ENCODE data around the gene GATA3. TPM values are rescaled to one million over a fixed set of nuclear protein-coding genes. Genes with fewer than 3 reads are reported as not detected.

Gene GATA3
- total and polyA plus RNA-seq, 5 donors = 0.76 to 1.7 (median 1.0) TPM

DNA sequence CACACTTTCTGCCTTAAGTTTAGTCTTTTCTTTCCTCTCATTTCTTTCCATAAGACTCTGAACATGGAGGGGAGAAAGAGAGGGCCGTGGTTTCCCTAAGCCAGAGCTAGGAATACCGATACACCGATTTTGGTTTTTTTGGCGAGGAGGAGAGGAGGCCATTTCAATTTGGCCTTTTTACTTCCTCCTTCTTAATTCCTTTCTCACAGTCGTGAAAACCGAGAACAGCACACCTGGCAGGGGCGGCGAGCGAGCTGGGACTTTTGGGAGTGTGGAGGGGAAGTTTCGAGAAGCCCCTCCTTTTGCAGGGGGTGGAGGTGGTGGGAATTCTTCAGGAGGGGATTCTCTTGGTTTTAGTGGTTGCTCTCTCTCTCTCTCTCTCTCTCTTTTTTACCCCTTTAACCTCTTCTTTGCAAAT lies 6.2 kb downstream of the GATA3 start:
- no peak overlapping the region for H3K4me3 ChIP-seq (ENCODE audit: low read length)
- 65% methylated on average over 10 of the region's 10 CpGs for WGBS
- H3K4me1 ChIP-seq (ENCODE audit: control insufficient read depth, insufficient read depth, low read length) = peaks cover 2% of the 10 kb centered on the region
- intact Hi-C loops (cut with DNase I) = no loop called here
- H3K27ac ChIP-seq (ENCODE audit: low read length) = no peak overlapping the region
- no peaks in the 10 kb centered on the region for H3K27me3 ChIP-seq (ENCODE audit: control insufficient read depth, insufficient read depth)
- DNase-seq (no peak), ATAC-seq (no peak)
- H3K9me3 ChIP-seq (ENCODE audit: control insufficient read depth, low read length) = no peaks in the 10 kb centered on the region

- Histone ChIP-seq H3K9me3 (ENCODE audit: control insufficient read depth, low read length) (no peaks in the 10 kb centered on the region), H3K4me1 (ENCODE audit: control insufficient read depth, insufficient read depth, low read length) (peaks cover 2% of the 10 kb centered on the region), H3K27ac (ENCODE audit: low read length) (no peak overlapping the region), H3K27me3 (ENCODE audit: control insufficient read depth, insufficient read depth) (no peaks in the 10 kb centered on the region), H3K4me3 (ENCODE audit: low read length) (no peak overlapping the region)
- ATAC-seq (no peak), DNase-seq (peak in 1 of 3 donors; percentile 46)
- 72% methylated on average over 17 of the region's 17 CpGs for WGBS
- intact Hi-C loops (cut with DNase I) = no loop called here
These were observed 7.1 kb downstream of the GATA3 start for GRCh38 chr10:8061274-8062211.

DNA sequence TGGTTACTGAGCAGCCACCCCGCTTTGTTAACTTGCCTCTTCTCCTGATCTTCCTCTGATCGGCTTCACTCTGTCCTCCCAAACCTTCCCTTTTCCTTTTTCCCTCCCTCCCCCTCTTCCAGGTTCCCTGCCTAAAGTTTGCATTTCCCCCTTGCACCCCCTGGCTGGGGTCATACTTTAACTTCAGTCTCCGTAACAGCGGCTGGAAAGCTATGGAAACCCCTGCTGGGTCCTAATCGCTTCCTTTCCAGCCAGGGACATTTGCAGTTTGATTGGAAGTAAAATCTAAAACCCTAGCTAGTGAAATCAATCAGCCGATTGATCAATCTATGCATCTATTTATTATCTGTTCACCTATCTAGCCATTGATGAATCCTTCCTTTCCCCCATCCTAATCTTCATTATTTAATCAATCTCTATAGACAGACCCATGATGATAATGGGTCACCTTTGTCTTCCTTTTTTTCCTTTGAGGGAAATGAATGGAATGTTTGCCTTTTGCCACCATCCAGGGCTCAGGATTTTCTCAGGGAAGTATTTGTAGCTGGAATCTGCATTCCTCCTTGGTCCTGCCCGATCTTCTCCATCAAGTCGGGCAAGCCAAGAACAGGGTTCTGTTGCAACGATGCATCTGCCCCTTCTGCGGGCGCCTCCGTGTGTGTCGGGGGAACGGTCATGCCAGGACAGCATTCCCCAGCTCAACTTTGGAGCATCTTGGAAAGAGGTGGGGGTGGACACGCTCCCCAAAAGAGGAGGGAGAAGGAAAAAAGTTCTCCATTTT lies 8.8 kb downstream of the GATA3 start:
- Histone ChIP-seq H3K4me1 (ENCODE audit: control insufficient read depth, insufficient read depth, low read length) (peaks cover 2% of the 10 kb centered on the region), H3K27ac (ENCODE audit: low read length) (no peak overlapping the region), H3K4me3 (ENCODE audit: low read length) (no peak overlapping the region), H3K27me3 (ENCODE audit: control insufficient read depth, insufficient read depth) (no peaks in the 10 kb centered on the region), H3K9me3 (ENCODE audit: control insufficient read depth, low read length) (no peaks in the 10 kb centered on the region)
- ATAC-seq = no peak
- no peak for DNase-seq
- intact Hi-C loops (cut with DNase I) = no loop called here
- WGBS = 71% methylated on average over 15 of the region's 15 CpGs

GRCh38 chr10:8063935-8064334 lies 9.4 kb downstream of the GATA3 start:
- ATAC-seq (no peak), DNase-seq (no peak)
- Histone ChIP-seq H3K4me1 (ENCODE audit: control insufficient read depth, insufficient read depth, low read length) (peaks cover 2% of the 10 kb centered on the region), H3K27ac (ENCODE audit: low read length) (no peak overlapping the region), H3K9me3 (ENCODE audit: control insufficient read depth, low read length) (no peaks in the 10 kb centered on the region), H3K27me3 (ENCODE audit: control insufficient read depth, insufficient read depth) (no peaks in the 10 kb centered on the region), H3K4me3 (ENCODE audit: low read length) (no peak overlapping the region)
- WGBS = 57% methylated on average over 13 of the region's 13 CpGs
- intact Hi-C loops (cut with DNase I) = no loop called here

- intact Hi-C loops (cut with DNase I) = no loop called here
- 56% methylated on average over 5 of the region's 5 CpGs for WGBS
- no peak for DNase-seq
- Histone ChIP-seq H3K27me3 (ENCODE audit: control insufficient read depth, insufficient read depth) (no peaks in the 10 kb centered on the region), H3K27ac (ENCODE audit: low read length) (no peak overlapping the region), H3K4me1 (ENCODE audit: control insufficient read depth, insufficient read depth, low read length) (peaks cover 2% of the 10 kb centered on the region), H3K9me3 (ENCODE audit: control insufficient read depth, low read length) (no peaks in the 10 kb centered on the region), H3K4me3 (ENCODE audit: low read length) (no peak overlapping the region)
- no peak for ATAC-seq
These were observed 9.9 kb downstream of the GATA3 start for GRCh38 chr10:8064436-8064835.

- peaks cover 2% of the 10 kb centered on the region for H3K4me1 ChIP-seq (ENCODE audit: control insufficient read depth, insufficient read depth, low read length)
- no peak for DNase-seq
- 38% methylated on average over 2 of the region's 2 CpGs for WGBS
- no peak overlapping the region for H3K4me3 ChIP-seq (ENCODE audit: low read length)
- ATAC-seq = peak; percentile 55 to 79
- H3K27me3 ChIP-seq (ENCODE audit: control insufficient read depth, insufficient read depth) = no peaks in the 10 kb centered on the region
- H3K27ac ChIP-seq (ENCODE audit: low read length) = no peak overlapping the region
- intact Hi-C loops (cut with DNase I) = no loop called here
- no peaks in the 10 kb centered on the region for H3K9me3 ChIP-seq (ENCODE audit: control insufficient read depth, low read length)
These were observed 11.2 kb downstream of the GATA3 start for GRCh38 chr10:8065651-8066050.

DNA sequence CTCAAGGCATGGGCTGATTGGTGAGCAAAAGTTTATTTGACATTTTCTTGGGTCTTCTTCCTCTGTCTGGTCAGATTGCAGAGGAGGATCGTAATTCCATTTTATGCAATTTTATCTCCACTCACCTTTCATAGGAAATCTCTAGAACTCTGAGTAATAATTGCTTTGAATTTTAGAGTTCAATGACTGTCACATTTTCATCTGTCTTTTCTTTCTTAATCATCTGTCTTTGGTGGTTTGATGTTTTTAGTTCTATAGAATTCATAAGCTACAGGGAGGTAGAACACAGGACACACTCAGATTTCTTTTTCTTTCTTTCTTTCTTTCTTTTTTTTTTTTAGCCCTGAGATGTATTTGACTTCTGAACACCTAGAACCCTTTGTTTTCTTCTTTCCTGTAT lies 11.6 kb downstream of the GATA3 start:
- Histone ChIP-seq H3K27ac (ENCODE audit: low read length) (no peak overlapping the region), H3K4me3 (ENCODE audit: low read length) (no peak overlapping the region), H3K27me3 (ENCODE audit: control insufficient read depth, insufficient read depth) (no peaks in the 10 kb centered on the region), H3K9me3 (ENCODE audit: control insufficient read depth, low read length) (no peaks in the 10 kb centered on the region), H3K4me1 (ENCODE audit: control insufficient read depth, insufficient read depth, low read length) (peaks cover 2% of the 10 kb centered on the region)
- ATAC-seq (no peak), DNase-seq (no peak)
- WGBS = 60% methylated on average over 1 of the region's 1 CpG
- intact Hi-C loops (cut with DNase I) = no loop called here

DNA sequence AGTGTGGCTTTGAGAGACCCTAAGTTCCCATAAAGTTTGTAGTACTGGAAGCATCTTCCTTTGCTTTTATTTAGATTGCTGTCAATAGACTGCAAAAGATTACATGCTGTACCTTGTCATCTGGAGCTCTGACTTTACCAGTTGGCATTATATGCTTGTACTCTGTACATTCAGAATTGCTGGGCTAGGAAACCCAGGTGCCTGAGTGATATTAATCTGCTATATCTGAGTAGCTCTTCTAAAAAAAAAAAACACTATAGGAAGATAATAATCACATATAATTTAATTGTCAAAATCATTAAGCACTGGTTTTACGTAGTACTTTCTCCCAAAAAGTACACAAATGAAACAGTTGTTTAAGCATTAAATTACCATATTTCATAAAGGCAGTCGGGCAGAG lies 12.3 kb downstream of the GATA3 start:
- intact Hi-C loops (cut with DNase I) = no loop called here
- H3K4me1 ChIP-seq (ENCODE audit: control insufficient read depth, insufficient read depth, low read length) = peaks cover 2% of the 10 kb centered on the region
- ATAC-seq (no peak), DNase-seq (no peak)
- H3K27ac ChIP-seq (ENCODE audit: low read length) = no peak overlapping the region
- 94% methylated on average over 2 of the region's 2 CpGs for WGBS
- H3K4me3 ChIP-seq (ENCODE audit: low read length) = no peak overlapping the region
- no peaks in the 10 kb centered on the region for H3K27me3 ChIP-seq (ENCODE audit: control insufficient read depth, insufficient read depth)
- no peaks in the 10 kb centered on the region for H3K9me3 ChIP-seq (ENCODE audit: control insufficient read depth, low read length)

GRCh38 chr10:8069108-8069507 lies 14.6 kb downstream of the GATA3 start:
- Histone ChIP-seq H3K4me3 (ENCODE audit: low read length) (no peak overlapping the region), H3K9me3 (ENCODE audit: control insufficient read depth, low read length) (no peaks in the 10 kb centered on the region), H3K27me3 (ENCODE audit: control insufficient read depth, insufficient read depth) (no peaks in the 10 kb centered on the region), H3K27ac (ENCODE audit: low read length) (no peak overlapping the region), H3K4me1 (ENCODE audit: control insufficient read depth, insufficient read depth, low read length) (no peaks in the 10 kb centered on the region)
- DNase-seq (no peak), ATAC-seq (no peak)
- WGBS = 85% methylated on average over 7 of the region's 7 CpGs
- intact Hi-C loops (cut with DNase I) = no loop called here

GRCh38 chr10:8069627-8070026 lies 15.1 kb downstream of the GATA3 start:
- no peaks in the 10 kb centered on the region for H3K27me3 ChIP-seq (ENCODE audit: control insufficient read depth, insufficient read depth)
- 91% methylated on average over 7 of the region's 7 CpGs for WGBS
- H3K4me3 ChIP-seq (ENCODE audit: low read length) = no peak overlapping the region
- H3K27ac ChIP-seq (ENCODE audit: low read length) = no peak overlapping the region
- intact Hi-C loops (cut with DNase I) = no loop called here
- ATAC-seq = no peak
- H3K9me3 ChIP-seq (ENCODE audit: control insufficient read depth, low read length) = no peaks in the 10 kb centered on the region
- H3K4me1 ChIP-seq (ENCODE audit: control insufficient read depth, insufficient read depth, low read length) = no peaks in the 10 kb centered on the region
- no peak for DNase-seq

GRCh38 chr10:8070440-8070839 lies 16.0 kb downstream of the GATA3 start:
- intact Hi-C loops (cut with DNase I) = no loop called here
- WGBS = 95% methylated on average over 6 of the region's 6 CpGs
- no peak overlapping the region for H3K4me3 ChIP-seq (ENCODE audit: low read length)
- H3K27ac ChIP-seq (ENCODE audit: low read length) = no peak overlapping the region
- ATAC-seq (no peak), DNase-seq (no peak)
- no peaks in the 10 kb centered on the region for H3K27me3 ChIP-seq (ENCODE audit: control insufficient read depth, insufficient read depth)
- H3K4me1 ChIP-seq (ENCODE audit: control insufficient read depth, insufficient read depth, low read length) = peaks cover 2% of the 10 kb centered on the region
- no peaks in the 10 kb centered on the region for H3K9me3 ChIP-seq (ENCODE audit: control insufficient read depth, low read length)

Data from right cardiac atrium (tissue), 5 donors.